CD4-positive, CD25-positive, alpha-beta regulatory T cell (primary cell): Measurements from ENCODE around the gene FOXF1. TPM values are rescaled to one million over a fixed set of nuclear protein-coding genes. Genes with fewer than 3 reads are reported as not detected.

Experiments used
- ATAC-seq, 2 donors: fragments of 150-1000 bp; cut with Tn5 transposase; one replicate each; pipeline ENCODE4 v1.10.0; 2021; ENCODE audit warnings: low read depth in 2 of 2, moderate number of reproducible peaks in 2 of 2, moderate library complexity in 1 of 2
- DNase-seq, 3 donors: peaks; one replicate each; pipeline versions ENCODE4 v3.0.0 to v3.0.0-alpha.2; 2012 to 2022; ENCODE audit warnings: mixed read lengths in 1 of 3
- H3K27ac ChIP-seq: one replicate; pipeline ENCODE4 v1.7.0; 2013; ENCODE audit warnings: mild to moderate bottlenecking, low read length; ENCODE audit not compliant: insufficient read depth, poor library complexity, severe bottlenecking
- H3K27me3 ChIP-seq: one replicate; pipeline ENCODE4 v1.7.0; 2013; ENCODE audit warnings: low read length; ENCODE audit not compliant: control insufficient read depth, insufficient read depth
- H3K36me3 ChIP-seq: one replicate; pipeline ENCODE4 v1.7.0; 2013; ENCODE audit warnings: mild to moderate bottlenecking, low read length, moderate library complexity; ENCODE audit not compliant: control insufficient read depth, insufficient read depth
- H3K4me1 ChIP-seq: 2 replicates; pipeline ENCODE4 v1.7.0; 2013; ENCODE audit warnings: mild to moderate bottlenecking, low read length; ENCODE audit not compliant: insufficient read depth, control insufficient read depth, poor library complexity, severe bottlenecking
- H3K4me3 ChIP-seq: one replicate; pipeline ENCODE4 v1.7.0; 2013; ENCODE audit warnings: low read depth, mild to moderate bottlenecking, low read length, moderate library complexity
- H3K9me3 ChIP-seq, 2 experiments: 1 replicate in 1 of 2; 2 replicates in 1 of 2; pipeline ENCODE4 v1.7.0; 2013; ENCODE audit warnings: low read length in 2 of 2, mild to moderate bottlenecking in 1 of 2, moderate library complexity in 1 of 2; ENCODE audit not compliant: control insufficient read depth in 2 of 2
- H3K27ac Mint-ChIP-seq, 3 donors: one replicate each; pipeline ENCODE4 v1.8.0; 2020 to 2022; ENCODE audit warnings: mild to moderate bottlenecking in 3 of 3, mixed read lengths in 3 of 3, moderate library complexity in 2 of 3
- H3K27me3 Mint-ChIP-seq: one replicate; pipeline ENCODE4 v1.8.0; 2022; ENCODE audit warnings: mild to moderate bottlenecking, mixed read lengths
- H3K36me3 Mint-ChIP-seq: one replicate; pipeline ENCODE4 v1.8.0; 2020; ENCODE audit warnings: mixed read lengths
- H3K4me1 Mint-ChIP-seq, 4 donors: one replicate each; pipeline ENCODE4 v1.8.0; 2020 to 2022; ENCODE audit warnings: mixed read lengths in 4 of 4, mild to moderate bottlenecking in 1 of 4
- H3K4me3 Mint-ChIP-seq, 4 donors: one replicate each; pipeline ENCODE4 v1.8.0; 2020 to 2022; ENCODE audit warnings: mild to moderate bottlenecking in 4 of 4, mixed read lengths in 4 of 4, moderate library complexity in 3 of 4
- H3K9me3 Mint-ChIP-seq, 7 donors: one replicate each; pipeline ENCODE4 v1.8.0; 2020 to 2022; ENCODE audit warnings: mixed read lengths in 7 of 7, mild to moderate bottlenecking in 3 of 7, moderate library complexity in 2 of 7
- polyA plus RNA-seq, 4 donors: library from polyadenylated mRNA; unstranded; fragments of 300-500 nt; fragmentation: Illumina TruSeq; gene quantifications; one replicate each; pipeline ENCODE4 v1.2.3, GENCODE V29; 2021
- total RNA-seq: library from RNA; stranded (reverse); gene quantifications from one replicate; pipeline ENCODE4 v1.2.3, GENCODE V29; 2022

Gene FOXF1
- total and polyA plus RNA-seq, 5 donors from 2014 or later: not detected

DNA sequence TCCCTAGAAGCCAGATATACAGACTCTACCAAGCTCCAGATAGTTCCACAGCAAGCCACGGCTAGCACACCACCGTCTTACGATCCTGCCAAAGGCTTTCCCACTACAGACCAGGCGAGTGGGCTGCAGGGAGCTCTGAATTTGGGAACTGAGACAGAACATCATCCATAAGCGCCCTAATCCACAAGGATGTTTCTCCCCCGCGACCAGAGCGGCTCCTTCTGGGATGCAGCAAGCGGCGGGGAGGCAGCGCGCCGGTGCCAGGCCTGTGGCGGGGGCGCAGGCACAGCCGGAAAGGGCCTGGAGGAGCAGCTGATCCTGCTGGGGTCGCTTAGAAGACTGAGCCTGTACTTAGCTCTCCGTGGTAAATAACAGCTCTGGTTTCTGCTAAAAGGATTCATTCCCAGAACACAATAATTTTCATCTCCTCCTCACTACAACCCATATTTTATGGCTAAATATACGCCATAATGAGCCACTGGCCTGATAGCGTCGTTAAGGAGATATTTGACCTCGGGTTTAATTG lies 16.2 kb upstream of the FOXF1 start:
- Histone ChIP-seq H3K27me3 (peaks cover 21% of the 10 kb centered on the region), H3K4me3 (no peak overlapping the region), H3K27ac (no peak overlapping the region), H3K4me1 (no peaks in the 10 kb centered on the region), H3K36me3 (no peaks in the 10 kb centered on the region), H3K9me3 (no peaks in the 10 kb centered on the region)
- Mint-ChIP-seq H3K27me3 (peaks cover 61% of the 10 kb centered on the region), H3K4me1 (no peaks in the 10 kb centered on the region), H3K27ac (no peak overlapping the region), H3K4me3 (no peak overlapping the region), H3K9me3 (peaks cover 0 to 2% (median 0%) of the 10 kb centered on the region in 7 donors), H3K36me3 (no peaks in the 10 kb centered on the region)
- ATAC-seq (no peak), DNase-seq (no peak)

DNA sequence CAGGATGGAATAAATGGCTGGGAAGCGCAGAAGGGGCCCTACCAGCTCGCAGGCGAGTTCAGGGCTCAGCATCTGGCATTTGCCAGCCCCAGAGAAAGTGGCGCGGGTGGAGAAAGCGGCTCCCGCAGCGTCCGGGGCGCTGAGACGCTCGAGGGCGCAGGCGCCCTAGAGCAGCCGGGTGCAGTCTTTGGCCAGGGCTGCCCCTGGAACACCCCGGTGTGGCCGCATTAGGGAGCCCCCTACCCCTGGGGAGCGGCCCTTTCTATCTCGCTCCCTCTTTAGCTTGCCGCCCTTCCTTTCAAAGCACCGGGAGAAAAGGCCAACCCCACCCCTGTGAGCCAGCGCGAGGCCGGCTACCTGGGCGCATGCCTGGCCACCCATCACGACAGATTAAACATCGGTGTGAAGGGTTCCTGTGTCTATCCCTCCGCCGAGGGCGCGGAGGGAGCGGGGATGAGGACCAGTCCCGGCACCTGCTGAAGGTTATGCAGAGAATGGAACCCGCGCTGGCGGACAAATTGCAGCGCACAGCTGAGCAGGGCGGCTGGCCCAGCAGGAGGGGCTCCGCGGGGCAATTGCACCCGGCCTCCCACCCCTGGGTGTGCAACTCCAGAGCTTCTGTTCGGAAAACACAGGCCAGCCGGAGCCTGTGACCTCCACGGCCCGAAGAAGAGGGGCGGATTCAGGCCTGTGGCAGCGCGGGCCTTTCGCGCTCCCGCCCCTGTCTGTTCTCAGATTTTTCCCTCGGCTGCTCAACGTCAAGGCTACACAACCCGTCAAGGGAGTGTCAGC lies 15.6 kb upstream of the FOXF1 start:
- H3K4me1 ChIP-seq: no peaks in the 10 kb centered on the region
- no peaks in the 10 kb centered on the region for H3K9me3 ChIP-seq
- H3K9me3 Mint-ChIP-seq: peaks cover 0 to 2% (median 0%) of the 10 kb centered on the region in 7 donors
- peaks cover 21% of the 10 kb centered on the region for H3K27me3 ChIP-seq
- H3K27me3 Mint-ChIP-seq: peaks cover 63% of the 10 kb centered on the region
- no peaks in the 10 kb centered on the region for H3K36me3 ChIP-seq
- H3K4me3 ChIP-seq: no peak overlapping the region
- no peak overlapping the region for H3K4me3 Mint-ChIP-seq
- no peak for ATAC-seq
- no peaks in the 10 kb centered on the region for H3K36me3 Mint-ChIP-seq
- DNase-seq: no peak
- H3K27ac ChIP-seq: no peak overlapping the region
- H3K4me1 Mint-ChIP-seq: peaks cover 0 to 5% (median 0%) of the 10 kb centered on the region in 4 donors
- no peak overlapping the region for H3K27ac Mint-ChIP-seq

DNA sequence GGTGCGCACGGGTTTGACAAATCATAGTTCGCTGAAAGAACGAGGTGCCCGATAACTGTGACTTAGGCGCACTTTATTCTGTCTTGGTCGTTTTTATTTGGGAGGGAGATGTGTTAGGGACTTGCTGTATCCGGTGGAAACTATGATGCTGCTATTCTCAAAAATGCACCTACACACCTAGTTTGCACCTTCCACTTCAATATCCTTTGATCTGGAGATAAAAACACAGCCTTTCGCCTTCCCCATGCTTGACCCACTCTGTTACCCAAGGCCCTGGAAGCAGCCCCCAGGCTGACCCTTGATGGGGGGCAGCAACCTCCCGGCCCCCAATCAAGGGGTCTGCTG lies 15.0 kb upstream of the FOXF1 start:
- Mint-ChIP-seq H3K4me1 (peaks cover 0 to 6% (median 0%) of the 10 kb centered on the region in 4 donors), H3K9me3 (peaks cover 0 to 2% (median 0%) of the 10 kb centered on the region in 7 donors), H3K27ac (no peak overlapping the region), H3K4me3 (no peak overlapping the region), H3K27me3 (peaks cover 65% of the 10 kb centered on the region), H3K36me3 (no peaks in the 10 kb centered on the region)
- Histone ChIP-seq H3K27me3 (peaks cover 23% of the 10 kb centered on the region), H3K36me3 (no peaks in the 10 kb centered on the region), H3K27ac (no peak overlapping the region), H3K4me1 (no peaks in the 10 kb centered on the region), H3K9me3 (no peaks in the 10 kb centered on the region), H3K4me3 (no peak overlapping the region)
- DNase-seq: no peak
- ATAC-seq: no peak

DNA sequence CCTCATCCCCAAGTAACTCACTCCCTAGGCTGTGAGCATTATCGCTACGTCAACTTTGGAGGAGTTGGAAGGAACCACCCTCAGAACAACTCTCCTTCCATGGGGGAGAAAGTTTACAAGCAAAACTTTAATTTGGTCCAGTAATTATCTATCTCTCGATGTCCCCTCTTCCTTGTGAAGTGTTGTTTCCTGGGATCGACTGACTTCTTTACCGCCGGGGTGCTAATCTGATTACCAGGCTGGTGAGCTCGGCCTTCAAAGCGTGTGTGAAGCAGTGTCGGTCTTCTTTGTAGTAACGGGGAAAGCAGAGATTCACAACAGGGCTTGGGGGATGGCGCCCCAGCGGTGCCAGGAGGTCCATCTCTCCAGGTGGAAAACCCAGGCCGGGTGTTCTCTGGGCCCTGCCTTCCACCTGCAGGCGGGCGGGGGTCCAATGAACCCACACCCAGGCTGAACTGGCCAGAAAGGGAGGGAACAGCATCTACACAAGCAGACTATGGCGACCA lies 14.5 kb upstream of the FOXF1 start:
- H3K4me1 Mint-ChIP-seq: peaks cover 0 to 6% (median 0%) of the 10 kb centered on the region in 4 donors
- H3K9me3 Mint-ChIP-seq: peaks cover 0 to 2% (median 0%) of the 10 kb centered on the region in 7 donors
- no peak overlapping the region for H3K4me3 Mint-ChIP-seq
- H3K27ac Mint-ChIP-seq: no peak overlapping the region
- no peak overlapping the region for H3K4me3 ChIP-seq
- no peak overlapping the region for H3K27ac ChIP-seq
- no peaks in the 10 kb centered on the region for H3K36me3 ChIP-seq
- H3K27me3 Mint-ChIP-seq: peaks cover 69% of the 10 kb centered on the region
- ATAC-seq: no peak
- H3K9me3 ChIP-seq: no peaks in the 10 kb centered on the region
- H3K27me3 ChIP-seq: peaks cover 25% of the 10 kb centered on the region
- no peaks in the 10 kb centered on the region for H3K36me3 Mint-ChIP-seq
- H3K4me1 ChIP-seq: no peaks in the 10 kb centered on the region
- DNase-seq: no peak

DNA sequence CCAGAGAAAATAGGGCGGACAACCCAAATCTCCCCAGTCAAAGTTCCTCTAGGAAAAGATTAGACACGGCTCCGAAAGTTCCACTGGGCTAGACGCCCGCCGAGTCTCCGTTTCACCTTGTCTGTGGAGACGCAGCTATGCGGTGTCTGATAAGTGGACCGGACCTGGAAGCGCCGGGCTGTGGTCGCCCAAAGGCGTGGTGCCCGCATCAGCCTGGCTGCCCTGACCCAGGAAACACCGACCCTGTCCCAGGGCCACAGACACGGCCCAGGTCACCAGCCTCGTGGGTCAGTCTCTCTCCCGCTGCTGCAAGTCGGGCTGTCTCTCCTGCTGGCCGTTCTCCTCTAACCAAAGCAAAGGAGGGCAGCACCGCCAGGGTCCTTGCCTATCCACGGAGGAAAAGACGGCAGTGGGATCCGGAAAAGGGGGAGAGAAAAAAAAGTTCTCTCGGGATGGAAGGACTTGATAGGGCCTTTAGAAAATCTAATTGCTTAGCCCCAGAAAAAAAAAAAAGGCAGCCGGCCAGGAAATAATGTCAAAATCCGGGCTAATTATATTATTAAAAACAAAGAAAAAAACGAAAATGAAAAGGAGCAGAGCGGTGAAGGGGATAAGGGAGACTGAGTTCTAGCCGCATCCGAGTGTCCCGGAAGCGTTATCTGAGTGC lies 13.9 kb upstream of the FOXF1 start:
- no peaks in the 10 kb centered on the region for H3K36me3 ChIP-seq
- no peaks in the 10 kb centered on the region for H3K4me1 ChIP-seq
- H3K9me3 ChIP-seq: no peaks in the 10 kb centered on the region
- ATAC-seq (no peak), DNase-seq (no peak)
- no peak overlapping the region for H3K27ac ChIP-seq
- no peak overlapping the region for H3K4me3 Mint-ChIP-seq
- H3K27me3 ChIP-seq: peaks cover 24% of the 10 kb centered on the region
- H3K36me3 Mint-ChIP-seq: no peaks in the 10 kb centered on the region
- no peak overlapping the region for H3K27ac Mint-ChIP-seq
- no peak overlapping the region for H3K4me3 ChIP-seq
- H3K4me1 Mint-ChIP-seq: peaks cover 0 to 6% (median 0%) of the 10 kb centered on the region in 4 donors
- peaks cover 0 to 2% (median 0%) of the 10 kb centered on the region in 7 donors for H3K9me3 Mint-ChIP-seq
- peaks cover 75% of the 10 kb centered on the region for H3K27me3 Mint-ChIP-seq

DNA sequence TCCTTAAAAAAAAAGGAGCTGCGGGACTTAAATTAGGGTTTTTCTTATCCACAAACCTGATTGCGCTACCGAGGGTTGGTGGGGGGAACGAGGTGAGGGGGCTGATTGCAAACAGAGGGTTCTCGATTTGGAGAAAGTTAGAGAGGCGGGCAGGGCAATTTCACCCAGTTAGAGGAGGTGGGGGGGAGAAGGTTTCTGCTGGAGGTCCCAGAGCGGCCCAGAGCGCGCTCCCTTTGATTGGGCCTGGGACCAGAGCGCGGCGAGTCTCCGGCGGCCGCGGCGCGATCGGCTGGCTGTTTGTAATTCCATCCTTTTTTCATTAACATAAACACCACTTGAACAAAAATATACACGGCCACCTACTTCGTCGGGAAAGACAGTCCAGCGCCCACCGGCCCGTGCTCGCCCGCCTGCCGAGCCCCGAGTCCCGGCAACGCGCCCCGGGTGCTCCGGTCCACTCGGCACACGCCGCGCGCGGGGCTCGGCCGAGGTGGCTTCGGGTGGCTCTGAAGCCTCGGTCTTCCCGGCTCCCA lies 13.3 kb upstream of the FOXF1 start:
- no peak overlapping the region for H3K27ac ChIP-seq
- no peak for DNase-seq
- ATAC-seq: no peak
- no peaks in the 10 kb centered on the region for H3K4me1 ChIP-seq
- H3K36me3 ChIP-seq: no peaks in the 10 kb centered on the region
- peaks cover 0 to 2% (median 0%) of the 10 kb centered on the region in 7 donors for H3K9me3 Mint-ChIP-seq
- H3K9me3 ChIP-seq: no peaks in the 10 kb centered on the region
- no peak overlapping the region for H3K4me3 Mint-ChIP-seq
- H3K27me3 Mint-ChIP-seq: peaks cover 78% of the 10 kb centered on the region
- peaks cover 27% of the 10 kb centered on the region for H3K27me3 ChIP-seq
- no peaks in the 10 kb centered on the region for H3K36me3 Mint-ChIP-seq
- peaks cover 0 to 6% (median 0%) of the 10 kb centered on the region in 4 donors for H3K4me1 Mint-ChIP-seq
- no peak overlapping the region for H3K4me3 ChIP-seq
- no peak overlapping the region for H3K27ac Mint-ChIP-seq

DNA sequence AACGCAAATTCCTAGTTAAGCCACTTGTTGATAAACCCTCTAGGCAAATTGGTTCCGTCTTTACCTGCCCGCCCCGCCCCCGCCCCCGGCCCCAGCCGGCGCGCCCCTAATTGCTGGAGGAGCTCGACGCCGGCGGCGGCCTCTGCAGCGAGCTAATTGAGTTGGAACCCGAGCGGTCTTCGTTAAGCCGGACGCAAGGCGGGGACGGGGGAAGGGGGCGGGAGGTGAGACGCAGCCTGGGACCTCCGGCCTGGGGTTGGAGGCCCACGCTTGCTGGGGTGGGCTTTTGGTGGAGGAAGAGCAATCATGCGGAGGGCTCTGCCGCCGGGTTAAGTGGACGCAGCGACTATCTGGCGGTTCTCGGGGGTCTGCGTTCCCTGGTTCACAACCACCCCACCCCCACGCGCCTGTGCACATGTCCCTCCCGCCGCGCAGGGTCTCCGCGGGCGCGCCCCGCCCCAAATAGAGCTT lies 12.7 kb upstream of the FOXF1 start:
- H3K4me1 ChIP-seq: no peaks in the 10 kb centered on the region
- H3K4me3 ChIP-seq: no peak overlapping the region
- no peak overlapping the region for H3K27ac Mint-ChIP-seq
- no peak overlapping the region for H3K4me3 Mint-ChIP-seq
- no peak overlapping the region for H3K27ac ChIP-seq
- peaks cover 78% of the 10 kb centered on the region for H3K27me3 Mint-ChIP-seq
- peaks cover 0 to 2% (median 0%) of the 10 kb centered on the region in 7 donors for H3K9me3 Mint-ChIP-seq
- no peaks in the 10 kb centered on the region for H3K9me3 ChIP-seq
- H3K27me3 ChIP-seq: peaks cover 24% of the 10 kb centered on the region
- peaks cover 0 to 6% (median 0%) of the 10 kb centered on the region in 4 donors for H3K4me1 Mint-ChIP-seq
- no peaks in the 10 kb centered on the region for H3K36me3 ChIP-seq
- DNase-seq: no peak
- no peak for ATAC-seq
- no peaks in the 10 kb centered on the region for H3K36me3 Mint-ChIP-seq
